ENCODE data around the gene MAP3K9. TPM values are rescaled to one million over a fixed set of nuclear protein-coding genes. Genes with fewer than 3 reads are reported as not detected.

The MAP3K9 gene
- total RNA-seq, 1 donor from 2014 or later, result 13.0 TPM

DNA sequence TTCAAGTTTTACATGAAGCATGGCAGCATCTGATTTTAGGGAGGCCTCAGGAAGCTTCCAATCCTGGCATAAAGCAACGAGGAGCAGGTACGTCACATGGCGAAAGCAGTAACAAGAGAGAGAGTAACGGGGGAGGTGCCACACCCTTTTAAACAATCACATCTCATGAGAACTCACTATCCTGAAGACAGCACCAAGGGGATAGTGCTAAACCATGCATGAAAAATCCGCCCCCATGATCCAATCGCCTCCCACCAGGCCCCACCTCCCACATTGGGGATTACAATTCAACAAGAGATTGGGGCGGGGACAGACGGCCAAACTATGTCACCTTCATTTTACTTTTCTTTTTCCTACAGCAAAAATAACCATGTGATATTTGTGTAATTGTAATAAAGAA lies 7.2 kb upstream of the MAP3K9 start:
- FAIRE-seq (no peak), DNase-seq (ENCODE audit: low read depth) (no peak)
- no peaks in the 10 kb centered on the region for H3K79me2 ChIP-seq (ENCODE audit: insufficient read depth, low read length)
- no peaks in the 10 kb centered on the region for H4K20me1 ChIP-seq (ENCODE audit: insufficient read depth, low read length)
- peaks cover 3% of the 10 kb centered on the region for H3K27me3 ChIP-seq (ENCODE audit: insufficient read depth, low read length)
- Mint-ChIP-seq H3K4me3 (ENCODE audit: unreplicated experiment) (no peak overlapping the region), H3K27ac (ENCODE audit: unreplicated experiment) (no peak overlapping the region), H3K9me3 (ENCODE audit: unreplicated experiment) (no peaks in the 10 kb centered on the region), H3K4me1 (ENCODE audit: low read depth, unreplicated experiment) (peaks cover 18% of the 10 kb centered on the region), H3K36me3 (ENCODE audit: low read depth, unreplicated experiment) (peaks cover 5% of the 10 kb centered on the region), H3K27me3 (ENCODE audit: low read depth, unreplicated experiment) (peaks cover 4% of the 10 kb centered on the region)
- H3K4me3 ChIP-seq (ENCODE audit: insufficient read depth, low read depth, low read length), result no peak overlapping the region
- H3K36me3 ChIP-seq (ENCODE audit: insufficient read depth, low read length), result no peaks in the 10 kb centered on the region
- H3K4me2 ChIP-seq (ENCODE audit: low read length), result no peak overlapping the region
- no peak overlapping the region for H2AFZ ChIP-seq (ENCODE audit: low read depth, low read length)
- H3K9ac ChIP-seq (ENCODE audit: low read length), result no peak overlapping the region
- TF ChIP-seq EZH2 (IDR thresholded peaks at IDR 0.05; ENCODE audit: insufficient read depth, low read length) (no peak), CTCF (IDR thresholded peaks at IDR 0.05; ENCODE audit: insufficient read depth, low read depth, low read length) (no peak)
- no peak overlapping the region for H3K27ac ChIP-seq (ENCODE audit: low read depth, low read length)
- no peaks in the 10 kb centered on the region for H3K4me1 ChIP-seq (ENCODE audit: insufficient read depth, low read length)
- peaks cover 6% of the 10 kb centered on the region for H3K9me3 ChIP-seq (ENCODE audit: insufficient read depth, low read depth, low read length)

- H3K27ac Mint-ChIP-seq (ENCODE audit: unreplicated experiment), result peak overlapping the region; percentile 8
- Histone ChIP-seq H2AFZ (ENCODE audit: low read depth, low read length) (no peak overlapping the region), H3K4me2 (ENCODE audit: low read length) (no peak overlapping the region), H3K4me1 (ENCODE audit: insufficient read depth, low read length) (peaks cover 7% of the 10 kb centered on the region), H3K27me3 (ENCODE audit: insufficient read depth, low read length) (no peaks in the 10 kb centered on the region), H3K27ac (ENCODE audit: low read depth, low read length) (no peak overlapping the region), H3K9ac (ENCODE audit: low read length) (no peak overlapping the region), H4K20me1 (ENCODE audit: insufficient read depth, low read length) (no peaks in the 10 kb centered on the region), H3K36me3 (ENCODE audit: insufficient read depth, low read length) (no peaks in the 10 kb centered on the region), H3K9me3 (ENCODE audit: insufficient read depth, low read depth, low read length) (peaks cover 3% of the 10 kb centered on the region), H3K79me2 (ENCODE audit: insufficient read depth, low read length) (no peaks in the 10 kb centered on the region), H3K4me3 (ENCODE audit: insufficient read depth, low read depth, low read length) (no peak overlapping the region)
- TF ChIP-seq CTCF (IDR thresholded peaks at IDR 0.05; ENCODE audit: insufficient read depth, low read depth, low read length) (no peak), EZH2 (IDR thresholded peaks at IDR 0.05; ENCODE audit: insufficient read depth, low read length) (no peak)
- FAIRE-seq, result no peak
- peaks cover 12% of the 10 kb centered on the region for H3K4me1 Mint-ChIP-seq (ENCODE audit: low read depth, unreplicated experiment)
- H3K36me3 Mint-ChIP-seq (ENCODE audit: low read depth, unreplicated experiment), result peaks cover 3% of the 10 kb centered on the region
- H3K9me3 Mint-ChIP-seq (ENCODE audit: unreplicated experiment), result no peaks in the 10 kb centered on the region
- H3K4me3 Mint-ChIP-seq (ENCODE audit: unreplicated experiment), result no peak overlapping the region
- no peaks in the 10 kb centered on the region for H3K27me3 Mint-ChIP-seq (ENCODE audit: low read depth, unreplicated experiment)
- DNase-seq (ENCODE audit: low read depth), result no peak
These were observed 5.2 kb upstream of the MAP3K9 start for GRCh38 chr14:70814466-70814865.

GRCh38 chr14:70812124-70812818 lies 3.0 kb upstream of the MAP3K9 start:
- no peak overlapping the region for H3K4me3 Mint-ChIP-seq (ENCODE audit: unreplicated experiment)
- FAIRE-seq, result no peak

More at GRCh38 chr14:70812124-70812818, 3.0 kb upstream of the MAP3K9 start:
- H3K27ac ChIP-seq (ENCODE audit: low read depth, low read length), result no peak overlapping the region
- H2AFZ ChIP-seq (ENCODE audit: low read depth, low read length), result no peak overlapping the region
- no peaks in the 10 kb centered on the region for H3K36me3 ChIP-seq (ENCODE audit: insufficient read depth, low read length)
- H3K79me2 ChIP-seq (ENCODE audit: insufficient read depth, low read length), result no peaks in the 10 kb centered on the region
- H4K20me1 ChIP-seq (ENCODE audit: insufficient read depth, low read length), result peaks cover 4% of the 10 kb centered on the region
- H3K4me1 ChIP-seq (ENCODE audit: insufficient read depth, low read length), result peaks cover 10% of the 10 kb centered on the region
- H3K27me3 ChIP-seq (ENCODE audit: insufficient read depth, low read length), result peaks cover 8% of the 10 kb centered on the region
- H3K27me3 Mint-ChIP-seq (ENCODE audit: low read depth, unreplicated experiment), result no peaks in the 10 kb centered on the region
- H3K9me3 Mint-ChIP-seq (ENCODE audit: unreplicated experiment), result no peaks in the 10 kb centered on the region
- H3K9me3 ChIP-seq (ENCODE audit: insufficient read depth, low read depth, low read length), result no peaks in the 10 kb centered on the region
- peaks cover 3% of the 10 kb centered on the region for H3K36me3 Mint-ChIP-seq (ENCODE audit: low read depth, unreplicated experiment)
- no peak for DNase-seq (ENCODE audit: low read depth)
- H3K4me3 ChIP-seq (ENCODE audit: insufficient read depth, low read depth, low read length), result no peak overlapping the region
- no peak overlapping the region for H3K27ac Mint-ChIP-seq (ENCODE audit: unreplicated experiment)
- TF ChIP-seq EZH2 (IDR thresholded peaks at IDR 0.05; ENCODE audit: insufficient read depth, low read length) (no peak), CTCF (IDR thresholded peaks at IDR 0.05; ENCODE audit: insufficient read depth, low read depth, low read length) (no peak)
- no peak overlapping the region for H3K4me2 ChIP-seq (ENCODE audit: low read length)
- no peak overlapping the region for H3K9ac ChIP-seq (ENCODE audit: low read length)
- peaks cover 9% of the 10 kb centered on the region for H3K4me1 Mint-ChIP-seq (ENCODE audit: low read depth, unreplicated experiment)
